ENCODE results near the gene NPB.

NPB gene

GRCh38 chr17:81900181-81900820 is 1.7 kb upstream of the NPB start:
- no peak for DNase-seq

GRCh38 chr17:81901167-81902022 is 643 bp upstream of the NPB start:
- no peak for DNase-seq

GRCh38 chr17:81902653-81903414 is 796 bp downstream of the NPB start:
- no peak for DNase-seq

GRCh38 chr17:81903415-81903831 is 1.4 kb downstream of the NPB start:
- DNase-seq, result no peak

- no peak for DNase-seq
Observed at GRCh38 chr17:81903896-81904599, 2.0 kb downstream of the NPB start.

- DNase-seq, result no peak
Observed at GRCh38 chr17:81904600-81905423, 2.8 kb downstream of the NPB start.

GRCh38 chr17:81905424-81905875 is 3.4 kb downstream of the NPB start:
- no peak for DNase-seq

- no peak for DNase-seq
Observed at GRCh38 chr17:81905993-81906392, 4.0 kb downstream of the NPB start.

- DNase-seq, result no peak
Observed at GRCh38 chr17:81906476-81907218, 4.6 kb downstream of the NPB start.

GRCh38 chr17:81907219-81908145 is 5.4 kb downstream of the NPB start:
- DNase-seq, result no peak

GRCh38 chr17:81908793-81909192 is 6.8 kb downstream of the NPB start:
- DNase-seq, result no peak

- no peak for DNase-seq
Observed at GRCh38 chr17:81909231-81909630, 7.2 kb downstream of the NPB start.

GRCh38 chr17:81909966-81910839 is 8.2 kb downstream of the NPB start:
- no peak for DNase-seq

- DNase-seq, result no peak
Observed at GRCh38 chr17:81910840-81911276, 8.8 kb downstream of the NPB start.

- peak; percentile 19 for DNase-seq
Observed at GRCh38 chr17:81911277-81911961, 9.4 kb downstream of the NPB start, which contains the start of gene PCYT2. Gene PCYT2 (minus strand): TSS chr17:81911399. CDS start chr17:81911355, 44 bp downstream.

- no peak for DNase-seq
Observed at GRCh38 chr17:81911969-81912368, 9.9 kb downstream of the NPB start.

- DNase-seq, result no peak
Observed at GRCh38 chr17:81912441-81913309, 10.6 kb downstream of the NPB start.
